ENCODE data around the gene CACNB2. TPM values are rescaled to one million over a fixed set of nuclear protein-coding genes. Genes with fewer than 3 reads are reported as not detected.

Gene CACNB2
- total and polyA plus RNA-seq, 10 of the 15 experiments (the other 5 are each of a cell fraction or from before 2014, with no cell fraction given) = 0.62 to 8.1 (median 1.2) TPM

DNA sequence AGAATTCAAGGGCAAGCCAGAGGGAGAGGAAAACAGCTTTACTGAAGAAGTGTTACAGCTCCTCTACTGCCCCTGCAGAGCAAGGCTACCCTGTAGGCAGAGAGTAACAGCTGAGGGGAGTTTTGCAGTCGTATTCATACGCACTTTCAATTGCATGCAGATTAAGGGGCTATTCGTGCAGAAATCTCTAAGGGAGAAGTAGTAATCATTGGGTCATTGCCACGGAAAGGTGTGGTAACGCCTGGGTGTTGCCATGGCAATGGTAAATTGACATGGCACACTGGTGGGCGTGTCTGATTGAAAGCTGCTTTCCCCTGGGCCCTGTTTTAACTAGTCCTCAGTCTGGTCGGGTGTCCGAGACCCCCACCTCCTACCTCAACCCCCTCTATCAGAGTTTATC, 284.0 kb downstream of the CACNB2 start (continued):
- TF ChIP-seq, protein P1, sequence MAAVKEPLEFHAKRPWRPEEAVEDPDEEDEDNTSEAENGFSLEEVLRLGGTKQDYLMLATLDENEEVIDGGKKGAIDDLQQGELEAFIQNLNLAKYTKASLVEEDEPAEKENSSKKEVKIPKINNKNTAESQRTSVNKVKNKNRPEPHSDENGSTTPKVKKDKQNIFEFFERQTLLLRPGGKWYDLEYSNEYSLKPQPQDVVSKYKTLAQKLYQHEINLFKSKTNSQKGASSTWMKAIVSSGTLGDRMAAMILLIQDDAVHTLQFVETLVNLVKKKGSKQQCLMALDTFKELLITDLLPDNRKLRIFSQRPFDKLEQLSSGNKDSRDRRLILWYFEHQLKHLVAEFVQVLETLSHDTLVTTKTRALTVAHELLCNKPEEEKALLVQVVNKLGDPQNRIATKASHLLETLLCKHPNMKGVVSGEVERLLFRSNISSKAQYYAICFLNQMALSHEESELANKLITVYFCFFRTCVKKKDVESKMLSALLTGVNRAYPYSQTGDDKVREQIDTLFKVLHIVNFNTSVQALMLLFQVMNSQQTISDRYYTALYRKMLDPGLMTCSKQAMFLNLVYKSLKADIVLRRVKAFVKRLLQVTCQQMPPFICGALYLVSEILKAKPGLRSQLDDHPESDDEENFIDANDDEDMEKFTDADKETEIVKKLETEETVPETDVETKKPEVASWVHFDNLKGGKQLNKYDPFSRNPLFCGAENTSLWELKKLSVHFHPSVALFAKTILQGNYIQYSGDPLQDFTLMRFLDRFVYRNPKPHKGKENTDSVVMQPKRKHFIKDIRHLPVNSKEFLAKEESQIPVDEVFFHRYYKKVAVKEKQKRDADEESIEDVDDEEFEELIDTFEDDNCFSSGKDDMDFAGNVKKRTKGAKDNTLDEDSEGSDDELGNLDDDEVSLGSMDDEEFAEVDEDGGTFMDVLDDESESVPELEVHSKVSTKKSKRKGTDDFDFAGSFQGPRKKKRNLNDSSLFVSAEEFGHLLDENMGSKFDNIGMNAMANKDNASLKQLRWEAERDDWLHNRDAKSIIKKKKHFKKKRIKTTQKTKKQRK (IDR thresholded peaks at IDR 0.05; ENCODE audit: low read depth, low read length) = no peak
- TF ChIP-seq POU2F2 (IDR thresholded peaks at IDR 0.05; ENCODE audit: borderline replicate concordance, low read depth, low read length) (peak; percentile 17; the same call in 1 of the 3 replicates), TCF12 (IDR thresholded peaks at IDR 0.05; ENCODE audit: low read depth, low read length) (no peak), IKZF1 (conservative IDR thresholded peaks at IDR 0.05) (no peak; the same call in 1 of the 2 replicates), JUNB (IDR thresholded peaks at IDR 0.05) (no peak), SMARCA5 (IDR thresholded peaks at IDR 0.05) (0 out of 2 replicates have a peak, but pooled peaks have one; percentile 39), MEF2B (IDR thresholded peaks at IDR 0.05; ENCODE audit: partially characterized antibody, poor library complexity, severe bottlenecking) (peak; percentile 37), BCL11A (IDR thresholded peaks at IDR 0.05; ENCODE audit: low read depth, low read length) (no peak), KLF5 (IDR thresholded peaks at IDR 0.05; ENCODE audit: partially characterized antibody) (no peak), DPF2 (IDR thresholded peaks at IDR 0.05) (peak; percentile 54; the same call in 1 of the 2 replicates), ZNF384 (IDR thresholded peaks at IDR 0.05; ENCODE audit: borderline replicate concordance, low read depth, low read length) (no peak)
- TF ChIP-seq, protein P2, sequence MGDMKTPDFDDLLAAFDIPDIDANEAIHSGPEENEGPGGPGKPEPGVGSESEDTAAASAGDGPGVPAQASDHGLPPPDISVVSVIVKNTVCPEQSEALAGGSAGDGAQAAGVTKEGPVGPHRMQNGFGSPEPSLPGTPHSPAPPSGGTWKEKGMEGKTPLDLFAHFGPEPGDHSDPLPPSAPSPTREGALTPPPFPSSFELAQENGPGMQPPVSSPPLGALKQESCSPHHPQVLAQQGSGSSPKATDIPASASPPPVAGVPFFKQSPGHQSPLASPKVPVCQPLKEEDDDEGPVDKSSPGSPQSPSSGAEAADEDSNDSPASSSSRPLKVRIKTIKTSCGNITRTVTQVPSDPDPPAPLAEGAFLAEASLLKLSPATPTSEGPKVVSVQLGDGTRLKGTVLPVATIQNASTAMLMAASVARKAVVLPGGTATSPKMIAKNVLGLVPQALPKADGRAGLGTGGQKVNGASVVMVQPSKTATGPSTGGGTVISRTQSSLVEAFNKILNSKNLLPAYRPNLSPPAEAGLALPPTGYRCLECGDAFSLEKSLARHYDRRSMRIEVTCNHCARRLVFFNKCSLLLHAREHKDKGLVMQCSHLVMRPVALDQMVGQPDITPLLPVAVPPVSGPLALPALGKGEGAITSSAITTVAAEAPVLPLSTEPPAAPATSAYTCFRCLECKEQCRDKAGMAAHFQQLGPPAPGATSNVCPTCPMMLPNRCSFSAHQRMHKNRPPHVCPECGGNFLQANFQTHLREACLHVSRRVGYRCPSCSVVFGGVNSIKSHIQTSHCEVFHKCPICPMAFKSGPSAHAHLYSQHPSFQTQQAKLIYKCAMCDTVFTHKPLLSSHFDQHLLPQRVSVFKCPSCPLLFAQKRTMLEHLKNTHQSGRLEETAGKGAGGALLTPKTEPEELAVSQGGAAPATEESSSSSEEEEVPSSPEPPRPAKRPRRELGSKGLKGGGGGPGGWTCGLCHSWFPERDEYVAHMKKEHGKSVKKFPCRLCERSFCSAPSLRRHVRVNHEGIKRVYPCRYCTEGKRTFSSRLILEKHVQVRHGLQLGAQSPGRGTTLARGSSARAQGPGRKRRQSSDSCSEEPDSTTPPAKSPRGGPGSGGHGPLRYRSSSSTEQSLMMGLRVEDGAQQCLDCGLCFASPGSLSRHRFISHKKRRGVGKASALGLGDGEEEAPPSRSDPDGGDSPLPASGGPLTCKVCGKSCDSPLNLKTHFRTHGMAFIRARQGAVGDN (IDR thresholded peaks at IDR 0.05) = 0 out of 2 replicates have a peak, but pooled peaks have one; percentile 17
- TF ChIP-seq, protein P3, sequence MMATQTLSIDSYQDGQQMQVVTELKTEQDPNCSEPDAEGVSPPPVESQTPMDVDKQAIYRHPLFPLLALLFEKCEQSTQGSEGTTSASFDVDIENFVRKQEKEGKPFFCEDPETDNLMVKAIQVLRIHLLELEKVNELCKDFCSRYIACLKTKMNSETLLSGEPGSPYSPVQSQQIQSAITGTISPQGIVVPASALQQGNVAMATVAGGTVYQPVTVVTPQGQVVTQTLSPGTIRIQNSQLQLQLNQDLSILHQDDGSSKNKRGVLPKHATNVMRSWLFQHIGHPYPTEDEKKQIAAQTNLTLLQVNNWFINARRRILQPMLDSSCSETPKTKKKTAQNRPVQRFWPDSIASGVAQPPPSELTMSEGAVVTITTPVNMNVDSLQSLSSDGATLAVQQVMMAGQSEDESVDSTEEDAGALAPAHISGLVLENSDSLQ (IDR thresholded peaks at IDR 0.05) = peak; percentile 96
- TF ChIP-seq, protein P4, sequence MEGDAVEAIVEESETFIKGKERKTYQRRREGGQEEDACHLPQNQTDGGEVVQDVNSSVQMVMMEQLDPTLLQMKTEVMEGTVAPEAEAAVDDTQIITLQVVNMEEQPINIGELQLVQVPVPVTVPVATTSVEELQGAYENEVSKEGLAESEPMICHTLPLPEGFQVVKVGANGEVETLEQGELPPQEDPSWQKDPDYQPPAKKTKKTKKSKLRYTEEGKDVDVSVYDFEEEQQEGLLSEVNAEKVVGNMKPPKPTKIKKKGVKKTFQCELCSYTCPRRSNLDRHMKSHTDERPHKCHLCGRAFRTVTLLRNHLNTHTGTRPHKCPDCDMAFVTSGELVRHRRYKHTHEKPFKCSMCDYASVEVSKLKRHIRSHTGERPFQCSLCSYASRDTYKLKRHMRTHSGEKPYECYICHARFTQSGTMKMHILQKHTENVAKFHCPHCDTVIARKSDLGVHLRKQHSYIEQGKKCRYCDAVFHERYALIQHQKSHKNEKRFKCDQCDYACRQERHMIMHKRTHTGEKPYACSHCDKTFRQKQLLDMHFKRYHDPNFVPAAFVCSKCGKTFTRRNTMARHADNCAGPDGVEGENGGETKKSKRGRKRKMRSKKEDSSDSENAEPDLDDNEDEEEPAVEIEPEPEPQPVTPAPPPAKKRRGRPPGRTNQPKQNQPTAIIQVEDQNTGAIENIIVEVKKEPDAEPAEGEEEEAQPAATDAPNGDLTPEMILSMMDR (IDR thresholded peaks at IDR 0.05 in 2 of 3, conservative IDR thresholded peaks at IDR 0.05 in 1 of 3; ENCODE audit: control insufficient read depth in 2 of 3, extremely low read depth in 1 of 3, insufficient read depth in 1 of 3, low read depth in 3 of 3, low read length in 3 of 3) = no peak
- TF ChIP-seq, protein P5, sequence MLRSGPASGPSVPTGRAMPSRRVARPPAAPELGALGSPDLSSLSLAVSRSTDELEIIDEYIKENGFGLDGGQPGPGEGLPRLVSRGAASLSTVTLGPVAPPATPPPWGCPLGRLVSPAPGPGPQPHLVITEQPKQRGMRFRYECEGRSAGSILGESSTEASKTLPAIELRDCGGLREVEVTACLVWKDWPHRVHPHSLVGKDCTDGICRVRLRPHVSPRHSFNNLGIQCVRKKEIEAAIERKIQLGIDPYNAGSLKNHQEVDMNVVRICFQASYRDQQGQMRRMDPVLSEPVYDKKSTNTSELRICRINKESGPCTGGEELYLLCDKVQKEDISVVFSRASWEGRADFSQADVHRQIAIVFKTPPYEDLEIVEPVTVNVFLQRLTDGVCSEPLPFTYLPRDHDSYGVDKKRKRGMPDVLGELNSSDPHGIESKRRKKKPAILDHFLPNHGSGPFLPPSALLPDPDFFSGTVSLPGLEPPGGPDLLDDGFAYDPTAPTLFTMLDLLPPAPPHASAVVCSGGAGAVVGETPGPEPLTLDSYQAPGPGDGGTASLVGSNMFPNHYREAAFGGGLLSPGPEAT (IDR thresholded peaks at IDR 0.05; ENCODE audit: low read depth) = 0 out of 2 replicates have a peak, but pooled peaks have one; percentile 56

Data from GM12878 (cell line).